Nephron (organoid): ENCODE data around the gene ADAMTSL5.

ENCODE experiments used
- H3K27ac Mint-ChIP-seq, 3 experiments: 2 replicates each; pipeline ENCODE4 v1.8.0; 2020; ENCODE audit warnings: mixed read lengths in 3 of 3, mild to moderate bottlenecking in 2 of 3, moderate library complexity in 1 of 3
- H3K27me3 Mint-ChIP-seq: 2 replicates; pipeline ENCODE4 v1.8.0; 2021; ENCODE audit warnings: low read depth, mild to moderate bottlenecking, moderate library complexity, mixed read lengths
- H3K36me3 Mint-ChIP-seq: 2 replicates; pipeline ENCODE4 v1.8.0; 2020; ENCODE audit warnings: low read depth, mixed read lengths
- H3K4me1 Mint-ChIP-seq: 2 replicates; pipeline ENCODE4 v1.8.0; 2020; ENCODE audit warnings: mixed read lengths
- H3K4me3 Mint-ChIP-seq, 3 experiments: 2 replicates each; pipeline ENCODE4 v1.8.0; 2020; ENCODE audit warnings: mild to moderate bottlenecking in 3 of 3, mixed read lengths in 3 of 3, moderate library complexity in 2 of 3
- H3K9me3 Mint-ChIP-seq: 2 replicates; pipeline ENCODE4 v1.8.0; 2020; ENCODE audit warnings: mixed read lengths
- TF ChIP-seq, protein P1 (sequence below), 3 experiments: fragments of 200-600 bp; sonication (generic); IDR thresholded peaks; one replicate each; pipeline ENCODE4 v1.5.0; 2021; ENCODE audit warnings: antibody characterized with exemption in 3 of 3; ENCODE audit not compliant: unreplicated experiment in 3 of 3

Gene ADAMTSL5

DNA sequence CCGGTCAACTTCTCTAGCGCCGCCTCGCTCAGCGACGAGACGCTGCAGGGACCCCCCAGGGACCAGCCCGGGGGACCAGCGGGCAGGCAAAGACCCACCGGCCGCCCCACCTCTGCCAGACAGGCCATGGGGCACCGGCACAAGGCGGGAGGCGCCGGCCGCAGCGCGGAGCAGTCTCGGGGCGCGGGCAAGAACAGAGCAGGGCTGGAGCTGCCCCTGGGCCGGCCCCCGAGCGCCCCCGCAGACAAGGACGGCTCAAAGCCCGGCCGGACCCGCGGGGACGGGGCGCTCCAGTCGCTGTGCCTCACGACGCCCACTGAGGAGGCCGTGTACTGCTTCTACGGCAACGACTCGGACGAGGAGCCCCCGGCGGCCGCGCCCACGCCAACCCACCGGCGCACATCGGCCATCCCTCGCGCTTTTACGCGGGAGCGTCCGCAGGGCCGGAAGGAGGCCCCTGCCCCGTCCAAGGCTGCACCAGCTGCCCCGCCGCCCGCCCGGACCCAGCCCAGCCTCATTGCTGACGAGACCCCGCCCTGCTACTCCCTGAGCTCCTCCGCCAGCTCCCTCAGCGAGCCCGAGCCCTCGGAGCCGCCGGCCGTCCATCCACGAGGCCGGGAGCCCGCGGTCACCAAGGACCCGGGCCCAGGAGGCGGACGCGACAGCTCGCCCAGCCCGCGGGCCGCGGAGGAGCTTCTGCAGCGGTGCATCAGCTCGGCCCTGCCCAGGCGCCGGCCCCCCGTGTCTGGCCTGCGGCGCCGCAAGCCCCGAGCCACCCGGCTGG lies 45.1 kb downstream of the ADAMTSL5 start:
- Mint-ChIP-seq H3K4me1 (no peaks in the 10 kb centered on the region), H3K9me3 (no peaks in the 10 kb centered on the region), H3K27me3 (peaks cover 71% of the 10 kb centered on the region), H3K4me3 (no peak overlapping the region), H3K36me3 (no peaks in the 10 kb centered on the region), H3K27ac (no peak overlapping the region)
- TF ChIP-seq, protein P1, sequence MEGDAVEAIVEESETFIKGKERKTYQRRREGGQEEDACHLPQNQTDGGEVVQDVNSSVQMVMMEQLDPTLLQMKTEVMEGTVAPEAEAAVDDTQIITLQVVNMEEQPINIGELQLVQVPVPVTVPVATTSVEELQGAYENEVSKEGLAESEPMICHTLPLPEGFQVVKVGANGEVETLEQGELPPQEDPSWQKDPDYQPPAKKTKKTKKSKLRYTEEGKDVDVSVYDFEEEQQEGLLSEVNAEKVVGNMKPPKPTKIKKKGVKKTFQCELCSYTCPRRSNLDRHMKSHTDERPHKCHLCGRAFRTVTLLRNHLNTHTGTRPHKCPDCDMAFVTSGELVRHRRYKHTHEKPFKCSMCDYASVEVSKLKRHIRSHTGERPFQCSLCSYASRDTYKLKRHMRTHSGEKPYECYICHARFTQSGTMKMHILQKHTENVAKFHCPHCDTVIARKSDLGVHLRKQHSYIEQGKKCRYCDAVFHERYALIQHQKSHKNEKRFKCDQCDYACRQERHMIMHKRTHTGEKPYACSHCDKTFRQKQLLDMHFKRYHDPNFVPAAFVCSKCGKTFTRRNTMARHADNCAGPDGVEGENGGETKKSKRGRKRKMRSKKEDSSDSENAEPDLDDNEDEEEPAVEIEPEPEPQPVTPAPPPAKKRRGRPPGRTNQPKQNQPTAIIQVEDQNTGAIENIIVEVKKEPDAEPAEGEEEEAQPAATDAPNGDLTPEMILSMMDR (IDR thresholded peaks at IDR 0.05; ENCODE audit: unreplicated experiment in 3 of 3): no peak

- Mint-ChIP-seq H3K27me3 (peaks cover 71% of the 10 kb centered on the region), H3K36me3 (no peaks in the 10 kb centered on the region), H3K27ac (no peak overlapping the region), H3K4me1 (no peaks in the 10 kb centered on the region), H3K9me3 (no peaks in the 10 kb centered on the region), H3K4me3 (no peak overlapping the region)
- TF ChIP-seq, protein P1 (IDR thresholded peaks at IDR 0.05; ENCODE audit: unreplicated experiment in 3 of 3): no peak
Measured at GRCh38 chr19:1467215-1467489, 45.7 kb downstream of the ADAMTSL5 start.

DNA sequence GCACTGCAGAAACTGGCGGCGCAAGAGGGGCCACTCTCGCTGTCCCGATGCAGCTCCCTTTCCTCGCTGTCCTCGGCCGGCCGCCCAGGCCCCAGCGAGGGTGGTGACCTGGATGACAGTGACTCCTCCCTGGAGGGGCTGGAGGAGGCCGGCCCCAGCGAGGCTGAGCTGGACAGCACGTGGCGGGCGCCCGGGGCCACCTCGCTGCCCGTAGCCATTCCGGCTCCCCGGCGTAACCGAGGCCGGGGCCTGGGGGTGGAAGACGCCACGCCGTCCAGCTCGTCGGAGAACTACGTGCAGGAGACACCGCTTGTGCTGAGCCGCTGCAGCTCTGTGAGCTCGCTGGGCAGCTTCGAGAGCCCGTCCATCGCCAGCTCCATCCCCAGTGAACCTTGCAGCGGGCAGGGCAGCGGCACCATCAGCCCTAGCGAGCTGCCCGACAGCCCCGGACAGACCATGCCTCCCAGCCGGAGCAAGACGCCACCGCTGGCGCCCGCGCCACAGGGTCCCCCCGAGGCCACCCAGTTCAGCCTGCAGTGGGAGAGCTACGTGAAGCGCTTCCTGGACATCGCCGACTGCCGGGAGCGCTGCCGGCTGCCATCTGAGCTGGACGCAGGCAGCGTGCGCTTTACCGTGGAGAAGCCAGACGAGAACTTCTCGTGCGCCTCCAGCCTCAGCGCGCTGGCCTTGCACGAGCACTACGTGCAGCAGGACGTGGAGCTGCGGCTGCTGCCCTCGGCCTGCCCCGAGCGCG lies 46.2 kb downstream of the ADAMTSL5 start:
- Mint-ChIP-seq H3K9me3 (no peaks in the 10 kb centered on the region), H3K27ac (no peak overlapping the region), H3K4me3 (no peak overlapping the region), H3K36me3 (no peaks in the 10 kb centered on the region), H3K4me1 (no peaks in the 10 kb centered on the region), H3K27me3 (peaks cover 65% of the 10 kb centered on the region)
- TF ChIP-seq, protein P1 (IDR thresholded peaks at IDR 0.05; ENCODE audit: unreplicated experiment in 3 of 3): no peak

DNA sequence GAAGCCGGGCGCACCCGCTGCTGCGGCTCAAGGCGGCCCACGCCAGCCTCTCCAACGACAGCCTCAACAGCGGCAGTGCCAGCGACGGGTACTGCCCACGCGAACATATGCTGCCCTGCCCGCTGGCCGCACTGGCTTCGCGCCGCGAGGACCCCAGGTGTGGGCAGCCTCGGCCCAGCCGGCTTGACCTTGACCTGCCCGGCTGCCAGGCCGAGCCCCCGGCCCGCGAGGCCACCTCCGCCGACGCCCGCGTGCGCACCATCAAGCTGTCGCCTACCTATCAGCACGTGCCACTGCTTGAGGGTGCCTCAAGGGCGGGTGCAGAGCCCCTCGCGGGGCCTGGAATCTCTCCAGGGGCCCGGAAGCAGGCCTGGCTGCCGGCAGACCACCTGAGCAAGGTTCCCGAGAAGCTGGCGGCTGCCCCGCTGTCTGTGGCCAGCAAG lies 46.8 kb downstream of the ADAMTSL5 start:
- TF ChIP-seq, protein P1 (IDR thresholded peaks at IDR 0.05; ENCODE audit: unreplicated experiment in 3 of 3): no peak
- H3K27me3 Mint-ChIP-seq: peaks cover 59% of the 10 kb centered on the region

GRCh38 chr19:1465191-1466016 lies 47.4 kb downstream of the ADAMTSL5 start:
- TF ChIP-seq, protein P1 (IDR thresholded peaks at IDR 0.05; ENCODE audit: unreplicated experiment in 3 of 3): peak; percentile 64 to 69 (median 66)
- no peaks in the 10 kb centered on the region for H3K9me3 Mint-ChIP-seq
- H3K4me1 Mint-ChIP-seq: no peaks in the 10 kb centered on the region
- peaks cover 53% of the 10 kb centered on the region for H3K27me3 Mint-ChIP-seq
- H3K36me3 Mint-ChIP-seq: no peaks in the 10 kb centered on the region
- no peak overlapping the region for H3K27ac Mint-ChIP-seq
- no peak overlapping the region for H3K4me3 Mint-ChIP-seq

More for the DNA sequence above, 46.8 kb downstream of the ADAMTSL5 start:
- no peaks in the 10 kb centered on the region for H3K9me3 Mint-ChIP-seq
- no peak overlapping the region for H3K4me3 Mint-ChIP-seq
- H3K4me1 Mint-ChIP-seq: no peaks in the 10 kb centered on the region
- H3K27ac Mint-ChIP-seq: no peak overlapping the region
- H3K36me3 Mint-ChIP-seq: no peaks in the 10 kb centered on the region
